Stimulated activated CD4-positive, alpha-beta T cell treated with anti-CD3 and anti-CD28 coated beads, Interleukin-15, amount 100 ng/mL, for 1 hour (primary cell): ENCODE results near the gene ZC3H11A.

Experiments
- DNase-seq, 2 donors: peaks; one replicate each; pipeline ENCODE4 v3.0.0-alpha.2; 2020; ENCODE audit warnings: low read depth in 1 of 2, low spot score in 1 of 2

The ZC3H11A gene

DNA sequence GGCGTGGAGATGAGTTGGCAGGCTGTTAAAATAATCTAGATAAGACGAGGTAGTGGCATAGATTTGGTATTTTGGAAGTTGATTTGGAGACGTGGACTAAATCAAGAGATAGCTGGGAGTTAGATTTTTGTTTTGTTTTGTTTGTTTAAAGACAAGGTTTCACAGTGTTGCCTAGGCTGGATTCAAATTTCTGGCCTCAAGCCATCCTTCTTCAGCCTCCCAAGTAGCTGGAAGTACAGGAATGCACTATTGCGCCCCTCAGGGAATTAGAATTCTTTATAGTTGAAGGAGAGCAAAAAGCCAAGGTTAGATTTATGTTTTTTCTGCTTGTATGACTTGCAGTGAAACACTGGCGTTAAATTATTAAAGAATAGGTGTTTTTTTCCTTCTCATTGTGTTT is 43.7 kb downstream of the ZC3H11A start:
- DNase-seq: no peak

DNA sequence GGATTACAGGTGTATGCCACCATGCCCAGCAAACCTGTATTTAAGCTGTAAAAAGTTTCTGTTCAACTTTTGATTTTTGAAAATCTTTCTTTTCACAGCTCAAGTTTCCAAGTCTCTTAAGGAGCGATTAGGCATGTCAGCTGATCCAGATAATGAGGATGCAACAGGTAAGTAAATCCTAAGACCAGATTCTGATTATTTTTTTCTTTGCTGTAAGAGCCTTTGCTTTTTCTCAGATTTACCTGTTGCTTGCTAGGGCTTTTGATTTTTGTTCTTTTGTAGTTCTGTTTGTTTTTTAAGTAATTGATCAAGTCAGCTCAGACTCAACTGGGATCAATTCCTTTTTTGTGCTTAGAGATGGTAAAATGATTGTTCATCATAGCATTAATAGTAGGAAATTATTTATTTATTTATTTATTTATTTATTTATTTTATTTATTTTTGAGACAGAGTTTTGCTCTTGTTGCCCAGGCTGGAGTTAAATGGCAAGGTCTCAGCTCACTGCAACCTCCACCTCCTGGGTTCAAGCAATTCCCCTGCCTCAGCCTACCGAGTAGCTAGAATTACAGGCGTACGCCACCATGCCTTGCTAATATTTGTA is 44.9 kb downstream of the ZC3H11A start:
- no peak for DNase-seq

DNA sequence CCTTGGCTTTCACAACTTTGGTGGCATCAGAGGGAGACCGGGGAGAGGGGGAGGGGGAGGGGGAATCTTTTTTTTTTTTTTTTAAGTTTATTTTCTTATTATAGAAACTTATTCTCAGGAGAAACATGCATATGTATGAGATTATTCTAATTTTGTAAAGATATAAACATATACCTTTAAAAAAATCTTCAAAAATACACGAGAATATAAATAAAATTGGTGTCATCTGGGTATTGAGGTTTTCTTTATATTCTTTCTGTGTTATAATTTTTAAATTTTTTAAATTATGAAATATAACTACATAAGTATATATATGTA is 47.1 kb downstream of the ZC3H11A start:
- no peak for DNase-seq

DNA sequence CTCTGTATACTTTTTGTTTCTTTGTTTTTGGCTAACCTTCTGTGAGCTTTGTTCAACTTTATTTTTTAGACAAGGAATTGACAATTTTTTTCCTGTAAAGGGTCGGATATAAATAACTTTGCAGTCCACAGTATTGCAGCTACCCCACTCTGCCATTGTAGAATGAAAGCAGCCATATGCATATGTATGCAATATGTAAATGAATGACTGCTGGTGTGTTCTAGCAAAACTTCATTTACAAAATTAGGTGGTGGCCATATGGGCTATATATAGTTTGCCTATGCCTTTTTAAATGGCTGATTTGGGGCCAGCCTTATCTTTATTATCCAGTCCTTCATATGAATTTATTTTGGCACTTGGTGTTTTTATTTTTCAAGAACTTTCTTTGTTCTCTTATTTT is 48.0 kb downstream of the ZC3H11A start:
- DNase-seq: no peak
